HG02885 (cell line): ENCODE measurements around the gene POLR2F.

ENCODE experiments used
- ATAC-seq: cut with Tn5 transposase; IDR thresholded peaks from one replicate; pipeline ENCODE4 v1.9.1; 2021; ENCODE audit warnings: mild to moderate bottlenecking; ENCODE audit not compliant: unreplicated experiment, poor library complexity

The POLR2F gene

GRCh38 chr22:37996515-37997246, 43.2 kb downstream of the POLR2F start:
- ATAC-seq = no peak

GRCh38 chr22:37998543-37998942, 45.0 kb downstream of the POLR2F start:
- no peak for ATAC-seq

GRCh38 chr22:37999236-37999635, 45.7 kb downstream of the POLR2F start:
- ATAC-seq = no peak

- ATAC-seq = no peak
Observed at GRCh38 chr22:37999640-38000272, 46.3 kb downstream of the POLR2F start.

GRCh38 chr22:38005943-38006342, 52.4 kb downstream of the POLR2F start:
- ATAC-seq = no peak

- no peak for ATAC-seq
Observed at GRCh38 chr22:38006906-38007305, 53.4 kb downstream of the POLR2F start.

GRCh38 chr22:38007330-38007902, 53.9 kb downstream of the POLR2F start:
- no peak for ATAC-seq

- no peak for ATAC-seq
Observed at GRCh38 chr22:38009000-38009806, 55.7 kb downstream of the POLR2F start.

GRCh38 chr22:38012604-38013072, 59.1 kb downstream of the POLR2F start:
- no peak for ATAC-seq

GRCh38 chr22:38014083-38014482, 60.6 kb downstream of the POLR2F start:
- no peak for ATAC-seq

GRCh38 chr22:38016182-38017151, 63.0 kb downstream of the POLR2F start:
- ATAC-seq = no peak

GRCh38 chr22:38017272-38017920, 63.9 kb downstream of the POLR2F start:
- ATAC-seq = no peak

GRCh38 chr22:38017939-38018885, 64.7 kb downstream of the POLR2F start:
- no peak for ATAC-seq
